PFSK-1 (cell line): ENCODE results near the gene EGLN1.

Source experiments
- FOXP2 ChIP-seq: optimal IDR thresholded peaks from 2 replicates; pipeline ENCODE3; 2011; ENCODE audit warnings: borderline replicate concordance, control low read depth, inconsistent platforms; ENCODE audit not compliant: insufficient read depth; ENCODE audit errors: extremely low read length, extremely low read depth
- POLR2AphosphoS5 ChIP-seq: IDR thresholded peaks from 2 replicates; pipeline ENCODE4 v1.6.1; 2012; ENCODE audit warnings: low read depth, mild to moderate bottlenecking, control low read depth, low read length, moderate library complexity
- REST ChIP-seq, 2 experiments: IDR thresholded peaks; 2 replicates each; pipeline versions ENCODE4 v1.6.1 to v1.8.0; 2011 to 2012; ENCODE audit warnings: low read depth in 2 of 2, low read length in 2 of 2, control low read depth in 1 of 2, inconsistent platforms in 1 of 2, mild to moderate bottlenecking in 1 of 2, moderate library complexity in 1 of 2; ENCODE audit not compliant: insufficient read depth in 1 of 2
- SIN3A ChIP-seq: IDR thresholded peaks from 2 replicates; pipeline ENCODE4 v1.6.1; 2012; ENCODE audit warnings: mild to moderate bottlenecking, low read length, moderate library complexity, borderline replicate concordance; ENCODE audit not compliant: insufficient read depth
- TAF1 ChIP-seq: IDR thresholded peaks from 2 replicates; pipeline ENCODE4 v1.6.1; 2012; ENCODE audit warnings: low read length, control low read depth, borderline replicate concordance; ENCODE audit not compliant: insufficient read depth

- no peak for TF ChIP-seq POLR2AphosphoS5
- no peak for TF ChIP-seq REST (IDR thresholded peaks at IDR 0.05; ENCODE audit: insufficient read depth in 1 of 2, low read depth in 2 of 2, low read length in 2 of 2)
- no peak for TF ChIP-seq SIN3A
- TF ChIP-seq TAF1 = no peak
- no peak for TF ChIP-seq FOXP2
Measured at GRCh38 chr1:231396643-231397042, 25.4 kb downstream of the EGLN1 start.
